RWPE2 (cell line): ENCODE results near the gene IL4I1.

Experiments
- ATAC-seq: fragments of 200-7000 bp; cut with Tn5 transposase; 3 replicates; pipeline ENCODE4 v1.9.1; 2021; ENCODE audit warnings: low read depth
- DNase-seq: peaks from one replicate; pipeline ENCODE4 v3.0.0-alpha.2; 2020; ENCODE audit warnings: low spot score
- H3K27ac ChIP-seq: fragments of 450-650 bp; 2 replicates; pipeline ENCODE4 v1.5.1; 2017; ENCODE audit warnings: mild to moderate bottlenecking; ENCODE audit not compliant: poor library complexity, severe bottlenecking
- H3K27me3 ChIP-seq: fragments of 250-450 bp; sonication (Bioruptor Pico); 2 replicates; pipeline ENCODE4 v1.5.1; 2021; ENCODE audit warnings: mild to moderate bottlenecking, moderate library complexity; ENCODE audit not compliant: insufficient read depth, poor library complexity, severe bottlenecking
- H3K36me3 ChIP-seq: fragments of 250-450 bp; sonication (Bioruptor Pico); 2 replicates; pipeline ENCODE4 v1.5.1; 2020; ENCODE audit warnings: low read depth, mild to moderate bottlenecking, moderate library complexity
- H3K4me1 ChIP-seq: fragments of 250-450 bp; sonication (Bioruptor Pico); 2 replicates; pipeline ENCODE4 v1.5.1; 2021; ENCODE audit warnings: mild to moderate bottlenecking, moderate library complexity; ENCODE audit not compliant: insufficient read depth, poor library complexity, severe bottlenecking
- H3K4me3 ChIP-seq: fragments of 250-450 bp; sonication (Bioruptor Pico); 2 replicates; pipeline ENCODE4 v1.5.1; 2021; ENCODE audit warnings: mild to moderate bottlenecking, moderate library complexity; ENCODE audit not compliant: severe bottlenecking
- H3K9me3 ChIP-seq: fragments of 250-450 bp; sonication (Bioruptor Pico); 2 replicates; pipeline ENCODE4 v1.5.1; 2021; ENCODE audit warnings: mild to moderate bottlenecking, moderate library complexity; ENCODE audit not compliant: severe bottlenecking
- TF ChIP-seq, protein P1 (sequence below): fragments of 450-650 bp; IDR thresholded peaks from one replicate; pipeline ENCODE4 v1.5.1; 2017; ENCODE audit warnings: mild to moderate bottlenecking, moderate library complexity; ENCODE audit not compliant: poor library complexity, severe bottlenecking

The IL4I1 gene

DNA sequence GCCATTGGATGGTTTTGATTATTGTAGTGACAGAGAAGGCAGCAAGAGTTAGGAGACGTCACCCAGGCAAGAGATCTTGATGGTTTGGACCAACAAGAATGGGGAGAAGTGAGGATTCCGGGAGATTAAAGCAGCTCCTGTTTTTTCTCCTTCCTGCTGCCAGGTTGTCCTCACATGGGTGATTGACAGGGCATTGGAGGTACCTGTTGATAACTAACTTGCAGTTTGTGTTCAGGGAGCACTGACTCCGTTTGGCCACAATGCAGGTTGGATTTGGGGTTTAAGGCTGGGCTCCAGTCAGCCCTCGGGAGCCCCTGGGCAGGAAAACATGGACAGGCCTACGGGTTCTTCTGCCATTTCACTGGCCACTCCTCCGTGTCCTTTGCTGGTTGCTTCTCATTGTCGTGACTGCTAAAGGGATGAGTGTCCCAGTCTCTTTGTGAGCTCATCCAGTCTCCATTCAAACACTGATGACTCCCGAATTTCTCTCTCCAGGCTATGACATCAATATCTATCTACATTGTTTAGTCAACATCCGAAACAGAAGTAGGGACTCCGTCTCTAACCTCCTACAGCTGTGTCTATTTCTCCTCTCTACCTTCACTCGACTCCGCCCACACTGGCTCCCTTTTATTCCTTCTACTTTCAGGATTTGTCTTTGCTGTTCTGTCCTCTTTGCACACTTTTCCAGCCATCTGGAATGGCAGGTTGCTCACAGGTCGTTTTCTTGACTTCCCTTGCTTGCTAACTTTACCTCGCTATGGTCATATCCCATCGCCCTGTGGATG lies 47.1 kb downstream of the IL4I1 start:
- peaks cover 21% of the 10 kb centered on the region for H3K4me1 ChIP-seq
- no peaks in the 10 kb centered on the region for H3K9me3 ChIP-seq
- peak overlapping the region; percentile 85 for H3K27ac ChIP-seq
- peaks cover 4% of the 10 kb centered on the region for H3K36me3 ChIP-seq
- TF ChIP-seq, protein P1, sequence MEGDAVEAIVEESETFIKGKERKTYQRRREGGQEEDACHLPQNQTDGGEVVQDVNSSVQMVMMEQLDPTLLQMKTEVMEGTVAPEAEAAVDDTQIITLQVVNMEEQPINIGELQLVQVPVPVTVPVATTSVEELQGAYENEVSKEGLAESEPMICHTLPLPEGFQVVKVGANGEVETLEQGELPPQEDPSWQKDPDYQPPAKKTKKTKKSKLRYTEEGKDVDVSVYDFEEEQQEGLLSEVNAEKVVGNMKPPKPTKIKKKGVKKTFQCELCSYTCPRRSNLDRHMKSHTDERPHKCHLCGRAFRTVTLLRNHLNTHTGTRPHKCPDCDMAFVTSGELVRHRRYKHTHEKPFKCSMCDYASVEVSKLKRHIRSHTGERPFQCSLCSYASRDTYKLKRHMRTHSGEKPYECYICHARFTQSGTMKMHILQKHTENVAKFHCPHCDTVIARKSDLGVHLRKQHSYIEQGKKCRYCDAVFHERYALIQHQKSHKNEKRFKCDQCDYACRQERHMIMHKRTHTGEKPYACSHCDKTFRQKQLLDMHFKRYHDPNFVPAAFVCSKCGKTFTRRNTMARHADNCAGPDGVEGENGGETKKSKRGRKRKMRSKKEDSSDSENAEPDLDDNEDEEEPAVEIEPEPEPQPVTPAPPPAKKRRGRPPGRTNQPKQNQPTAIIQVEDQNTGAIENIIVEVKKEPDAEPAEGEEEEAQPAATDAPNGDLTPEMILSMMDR = no peak
- DNase-seq (no peak), ATAC-seq (no peak)
- H3K4me3 ChIP-seq = no peak overlapping the region
- H3K27me3 ChIP-seq = no peaks in the 10 kb centered on the region

DNA sequence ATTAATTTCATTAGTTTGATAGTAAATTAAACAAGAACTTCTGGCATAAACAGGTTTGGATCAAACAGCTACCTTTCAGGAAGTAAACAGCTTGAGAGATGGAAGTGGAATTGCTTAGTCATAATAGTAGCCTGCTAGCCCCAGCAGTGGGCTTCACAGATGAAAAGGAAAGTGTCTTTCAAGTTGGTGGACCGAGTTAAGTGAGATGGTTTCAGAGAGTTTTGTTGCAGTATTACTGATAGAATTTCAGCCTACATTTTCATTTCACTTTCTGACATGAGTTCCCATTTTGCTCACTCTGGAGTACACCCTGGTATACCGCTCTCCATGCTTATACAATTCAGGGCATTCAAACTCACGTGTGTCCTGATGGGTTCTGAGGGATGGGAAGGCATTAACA lies 47.7 kb downstream of the IL4I1 start:
- Histone ChIP-seq H3K4me1 (peaks cover 21% of the 10 kb centered on the region), H3K36me3 (no peaks in the 10 kb centered on the region; the same call in 1 of the 2 replicates), H3K9me3 (no peaks in the 10 kb centered on the region), H3K27ac (peak overlapping the region; percentile 15), H3K27me3 (no peaks in the 10 kb centered on the region), H3K4me3 (no peak overlapping the region)
- ATAC-seq = no peak
- TF ChIP-seq, protein P1 = no peak
- no peak for DNase-seq

DNA sequence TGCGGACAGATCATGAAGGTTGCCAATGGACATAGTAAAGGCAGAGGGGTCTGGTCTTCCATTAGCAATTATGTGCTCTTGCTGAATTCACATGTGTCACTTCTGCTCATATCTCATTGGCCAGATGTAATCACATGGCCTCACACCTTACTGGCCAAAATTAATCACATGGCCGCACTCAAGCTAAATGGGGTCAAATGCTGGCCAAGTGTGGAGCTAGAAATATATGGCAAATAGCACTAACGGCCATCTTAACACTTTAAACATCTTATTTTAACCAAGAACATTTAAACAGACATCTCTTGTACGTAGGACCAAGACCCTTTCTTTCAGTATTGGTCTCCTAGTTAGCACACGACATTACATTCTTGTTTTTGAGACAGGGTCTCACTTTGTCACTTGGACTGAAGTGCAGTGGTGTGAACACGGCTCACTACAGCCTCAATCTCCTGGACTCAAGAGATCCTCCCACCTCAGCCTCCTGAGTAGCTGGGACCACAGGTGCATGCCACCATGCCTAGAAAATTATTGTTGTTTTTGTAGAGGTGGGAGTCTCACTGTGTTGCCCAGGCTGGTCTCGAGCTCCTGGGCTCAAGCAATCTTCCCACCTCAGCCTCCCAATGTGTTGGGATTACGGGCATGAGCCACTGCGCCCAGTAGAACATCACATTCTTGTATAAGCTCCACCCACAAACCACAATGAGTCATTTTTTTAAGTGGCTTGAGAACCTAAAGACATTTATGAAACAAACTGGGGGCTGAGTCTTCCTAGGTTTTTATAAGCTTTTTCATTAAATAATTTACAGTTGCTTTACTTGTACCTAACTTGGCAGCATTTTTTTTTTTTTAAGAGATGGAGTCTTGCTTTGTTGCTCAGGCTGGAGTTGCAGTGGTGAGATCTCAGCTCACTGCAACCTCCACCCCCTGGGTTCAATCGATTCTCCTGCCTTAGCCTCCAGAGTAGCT lies 48.7 kb downstream of the IL4I1 start:
- ATAC-seq (peak; percentile 49), DNase-seq (no peak)
- H3K4me3 ChIP-seq = no peak overlapping the region
- peak overlapping the region; percentile 15 for H3K27ac ChIP-seq
- H3K36me3 ChIP-seq = no peaks in the 10 kb centered on the region; the same call in 1 of the 2 replicates
- H3K9me3 ChIP-seq = no peaks in the 10 kb centered on the region
- peaks cover 21% of the 10 kb centered on the region for H3K4me1 ChIP-seq
- TF ChIP-seq, protein P1 = no peak
- H3K27me3 ChIP-seq = no peaks in the 10 kb centered on the region

DNA sequence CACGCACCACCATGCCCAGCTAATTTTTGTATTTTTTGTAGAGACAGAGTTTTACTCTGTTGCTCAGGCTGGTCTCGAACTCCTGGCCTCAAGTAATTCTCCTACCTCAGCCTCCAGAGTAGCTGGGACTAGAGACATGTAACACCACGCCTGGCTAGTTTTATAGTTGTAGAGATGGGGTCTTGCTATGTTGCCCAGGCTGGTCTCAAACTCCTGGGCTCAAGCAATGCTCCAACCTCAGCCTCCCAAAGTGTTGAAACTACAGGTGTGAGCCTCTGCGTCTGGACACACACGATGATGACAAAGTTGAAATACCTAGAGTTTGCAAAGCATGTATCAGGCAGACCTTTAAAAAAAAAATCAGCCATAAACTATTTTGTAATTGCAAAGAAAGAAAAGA lies 50.3 kb downstream of the IL4I1 start:
- ATAC-seq = no peak
- TF ChIP-seq, protein P1 = no peak
- no peaks in the 10 kb centered on the region for H3K9me3 ChIP-seq

More for the DNA sequence above, 50.3 kb downstream of the IL4I1 start:
- Histone ChIP-seq H3K27ac (no peak overlapping the region), H3K4me3 (no peak overlapping the region), H3K4me1 (peaks cover 12% of the 10 kb centered on the region), H3K36me3 (no peaks in the 10 kb centered on the region), H3K27me3 (no peaks in the 10 kb centered on the region)
- DNase-seq = no peak
